Measurements from ENCODE around the gene FOXRED1.
"Not testable (repeated sequence)": the region's sequence is repeated elsewhere in the genome, so short reads cannot be mapped to it uniquely, and the experiment has no call there.

FOXRED1 gene

DNA sequence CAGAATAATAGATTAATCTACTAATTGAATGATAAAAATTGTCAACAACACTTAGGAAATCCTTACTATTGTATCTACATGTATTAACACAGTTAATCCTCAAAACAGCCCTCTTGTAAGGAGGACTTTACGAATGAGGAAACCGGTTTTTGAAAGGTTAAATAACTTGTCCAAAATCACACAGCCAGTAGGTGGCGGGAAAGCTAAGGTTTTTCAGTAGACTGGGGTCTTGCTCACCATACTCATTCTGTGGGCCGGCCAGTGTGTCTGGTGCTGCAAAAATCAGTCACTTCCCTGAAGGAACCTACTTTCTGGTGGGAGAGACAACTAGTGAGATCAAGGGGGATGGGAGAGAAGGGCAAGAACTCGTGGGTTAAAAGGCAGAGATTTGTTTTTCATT is 38.8 kb downstream of the FOXRED1 start:
- Mint-ChIP-seq H3K9me3 (no peaks in the 10 kb centered on the region), H3K4me1 (peaks cover 51% of the 10 kb centered on the region), H3K36me3 (ENCODE audit: insufficient read depth) (peaks cover 20% of the 10 kb centered on the region), H3K27me3 (no peaks in the 10 kb centered on the region), H3K4me3 (no peak overlapping the region), H3K27ac (ENCODE audit: low read depth) (peak overlapping the region; percentile 39)
- ATAC-seq (replicated peaks; ENCODE audit: extremely low read depth, poor library complexity, severe bottlenecking) (no peak), DNase-seq (ENCODE audit: low spot score in 2 of 2) (no peak)

DNA sequence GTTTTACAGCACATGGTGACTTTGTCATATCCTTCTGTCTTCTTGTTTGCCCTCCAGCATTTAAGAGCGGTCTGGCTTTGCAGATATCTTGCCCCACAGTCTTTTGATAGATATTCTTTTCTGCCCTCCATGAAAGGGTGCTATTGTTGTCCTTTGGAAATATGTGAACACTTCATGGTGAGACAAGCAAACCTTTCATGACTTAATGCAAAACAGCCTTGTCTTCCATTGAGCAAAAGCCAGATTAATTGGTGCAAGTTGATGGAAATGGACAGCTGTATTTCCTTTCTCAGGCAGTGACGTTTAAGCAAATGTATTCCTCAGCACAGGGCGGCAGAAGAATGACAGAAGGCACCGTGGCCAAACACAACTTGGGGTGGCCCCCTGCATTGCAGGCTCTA is 39.3 kb downstream of the FOXRED1 start:
- Mint-ChIP-seq H3K27ac (ENCODE audit: low read depth) (peak overlapping the region; percentile 39), H3K4me3 (no peak overlapping the region), H3K9me3 (no peaks in the 10 kb centered on the region), H3K4me1 (peaks cover 56% of the 10 kb centered on the region), H3K27me3 (no peaks in the 10 kb centered on the region), H3K36me3 (ENCODE audit: insufficient read depth) (peaks cover 20% of the 10 kb centered on the region)
- no peak for DNase-seq (ENCODE audit: low spot score in 2 of 2)
- ATAC-seq (replicated peaks; ENCODE audit: extremely low read depth, poor library complexity, severe bottlenecking), result no peak

DNA sequence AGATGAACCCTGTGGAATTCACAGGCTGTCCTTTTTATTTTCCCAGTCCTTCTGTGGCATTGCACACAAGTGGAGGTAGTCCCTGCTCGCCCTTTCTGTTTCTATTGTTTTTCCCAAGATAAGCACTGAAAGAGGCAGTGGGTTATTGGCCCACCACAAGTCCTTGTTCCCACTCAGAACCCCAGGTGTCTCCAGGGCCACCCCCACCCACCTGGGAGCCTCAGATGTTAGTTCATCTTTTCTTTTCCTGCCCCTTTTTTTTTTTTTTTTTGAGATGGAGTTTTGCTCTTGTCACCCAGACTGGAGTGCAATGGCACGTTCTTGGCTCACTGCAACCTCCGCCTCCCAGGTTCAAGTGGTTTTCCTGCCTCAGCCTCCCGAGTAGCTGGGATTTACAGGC is 39.8 kb downstream of the FOXRED1 start:
- Mint-ChIP-seq H3K36me3 (ENCODE audit: insufficient read depth) (peaks cover 20% of the 10 kb centered on the region), H3K27ac (ENCODE audit: low read depth) (peak overlapping the region; percentile 41), H3K4me1 (peaks cover 59% of the 10 kb centered on the region)
- ATAC-seq (replicated peaks; ENCODE audit: extremely low read depth, poor library complexity, severe bottlenecking); DNase-seq (ENCODE audit: low spot score in 2 of 2); H3K9me3 Mint-ChIP-seq; H3K27me3 Mint-ChIP-seq; H3K4me3 Mint-ChIP-seq: not testable (repeated sequence)

DNA sequence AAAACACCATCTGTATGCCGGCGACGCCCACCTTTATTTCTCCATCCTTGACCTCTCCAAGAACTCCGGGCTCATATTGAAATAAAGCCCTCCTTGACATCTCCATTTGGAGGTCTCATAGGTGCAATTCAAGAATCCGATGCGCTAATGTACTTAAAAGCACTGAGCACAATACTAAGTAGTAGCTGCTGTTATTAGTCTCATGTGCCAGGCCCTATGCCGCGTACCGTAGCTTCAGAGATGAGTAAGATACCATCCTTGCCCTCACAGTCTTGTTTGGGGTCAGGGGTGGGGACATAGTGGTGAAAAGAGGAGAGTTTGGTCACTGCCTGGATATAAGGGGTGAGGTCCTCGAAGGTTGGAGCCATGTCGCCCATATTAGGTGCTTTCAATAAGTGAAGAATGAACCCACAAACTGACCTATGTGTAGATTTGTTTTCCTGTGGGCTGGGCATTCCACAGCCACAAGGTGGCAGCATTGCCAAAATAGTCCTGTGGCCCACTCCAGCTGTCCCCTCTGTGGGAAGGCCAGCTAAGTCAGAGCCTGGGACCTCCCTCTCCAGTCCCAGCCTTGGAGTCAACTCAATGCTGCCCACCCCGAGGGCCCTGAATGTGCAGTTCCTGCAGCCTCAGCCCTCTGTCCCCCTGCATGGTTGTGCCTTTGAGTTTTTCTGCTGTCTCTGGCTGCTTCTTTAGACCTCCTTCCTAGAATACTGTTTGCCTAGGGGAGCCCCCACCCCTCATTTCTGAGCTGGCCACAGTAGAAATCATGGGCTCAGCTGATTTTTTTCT is 41.4 kb downstream of the FOXRED1 start:
- Mint-ChIP-seq H3K27ac (ENCODE audit: low read depth) (peak overlapping the region; percentile 27), H3K9me3 (no peaks in the 10 kb centered on the region), H3K4me3 (no peak overlapping the region), H3K36me3 (ENCODE audit: insufficient read depth) (peaks cover 21% of the 10 kb centered on the region), H3K27me3 (no peaks in the 10 kb centered on the region), H3K4me1 (peaks cover 47% of the 10 kb centered on the region)
- DNase-seq (ENCODE audit: low spot score in 2 of 2) (peak in 1 of 2 donors; percentile 36), ATAC-seq (replicated peaks; ENCODE audit: extremely low read depth, poor library complexity, severe bottlenecking) (peak; percentile 66)

DNA sequence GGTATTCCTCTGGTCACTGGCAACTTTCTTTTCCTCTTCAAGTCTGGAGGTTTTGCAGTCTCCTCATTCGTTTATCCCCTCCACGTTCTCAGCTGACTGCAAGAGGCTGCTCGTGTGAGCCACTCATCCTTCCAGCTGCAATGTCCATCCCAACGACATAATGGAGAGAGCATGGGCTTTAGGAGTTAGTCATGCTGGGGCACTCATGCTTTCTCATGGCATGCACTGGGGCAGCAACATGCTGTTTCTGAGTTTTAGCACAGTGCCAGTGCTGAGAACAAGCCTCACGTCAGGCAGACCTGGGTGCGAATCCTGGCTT is 42.0 kb downstream of the FOXRED1 start:
- H3K9me3 Mint-ChIP-seq, result no peaks in the 10 kb centered on the region
- DNase-seq (ENCODE audit: low spot score in 2 of 2), result no peak
- peak overlapping the region; percentile 27 for H3K27ac Mint-ChIP-seq (ENCODE audit: low read depth)
- H3K27me3 Mint-ChIP-seq, result no peaks in the 10 kb centered on the region
- H3K4me3 Mint-ChIP-seq, result no peak overlapping the region
- H3K4me1 Mint-ChIP-seq, result peaks cover 42% of the 10 kb centered on the region
- peaks cover 22% of the 10 kb centered on the region for H3K36me3 Mint-ChIP-seq (ENCODE audit: insufficient read depth)
- ATAC-seq (replicated peaks; ENCODE audit: extremely low read depth, poor library complexity, severe bottlenecking), result no peak

DNA sequence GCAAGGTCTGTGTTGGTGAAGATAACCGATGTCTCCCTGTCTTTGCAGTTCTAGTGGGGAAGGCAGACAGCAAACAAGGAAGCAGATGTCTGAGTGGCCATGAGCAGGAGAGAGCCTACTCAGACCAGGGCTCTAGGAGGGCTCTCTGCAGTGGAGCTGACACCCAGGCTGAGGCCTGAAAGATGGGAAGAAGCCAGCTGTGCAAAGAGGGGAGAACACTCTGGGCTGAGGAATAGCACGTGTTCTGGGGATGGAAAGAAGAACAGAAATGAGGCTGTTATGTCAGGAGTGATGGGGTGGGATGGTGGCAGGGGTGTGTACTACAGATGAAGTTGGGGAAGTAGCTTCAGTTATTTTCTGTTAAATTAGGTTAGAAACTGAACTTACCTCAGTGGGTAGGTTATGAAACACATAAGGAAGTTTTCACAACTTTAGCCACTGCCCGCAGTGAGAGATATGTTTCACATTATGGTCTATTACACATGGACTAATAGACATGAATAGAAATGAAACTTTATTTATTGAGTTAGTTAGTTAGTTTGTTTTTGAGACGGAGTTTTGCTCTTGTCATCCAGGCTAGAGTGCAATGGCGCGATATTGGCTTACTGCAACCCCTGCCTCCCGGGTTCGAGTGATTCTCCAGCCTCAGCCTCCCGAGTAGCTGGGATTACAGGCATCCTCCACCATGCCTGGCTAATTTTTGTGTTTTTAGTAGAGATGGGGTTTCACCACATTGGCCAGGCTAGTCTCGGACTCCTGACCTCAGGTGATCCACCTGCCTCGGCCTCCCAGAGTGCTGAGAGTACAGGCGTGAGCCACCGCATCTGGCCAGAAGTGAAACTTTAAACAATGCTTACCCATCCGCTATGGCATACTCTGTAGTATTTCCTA is 42.7 kb downstream of the FOXRED1 start:
- DNase-seq (ENCODE audit: low spot score in 2 of 2) (no peak), ATAC-seq (replicated peaks; ENCODE audit: extremely low read depth, poor library complexity, severe bottlenecking) (no peak)
- no peaks in the 10 kb centered on the region for H3K9me3 Mint-ChIP-seq
- H3K4me1 Mint-ChIP-seq, result peaks cover 44% of the 10 kb centered on the region
- no peak overlapping the region for H3K4me3 Mint-ChIP-seq
- H3K36me3 Mint-ChIP-seq (ENCODE audit: insufficient read depth), result peaks cover 24% of the 10 kb centered on the region
- H3K27me3 Mint-ChIP-seq, result no peaks in the 10 kb centered on the region
- peak overlapping the region; percentile 27 for H3K27ac Mint-ChIP-seq (ENCODE audit: low read depth)

DNA sequence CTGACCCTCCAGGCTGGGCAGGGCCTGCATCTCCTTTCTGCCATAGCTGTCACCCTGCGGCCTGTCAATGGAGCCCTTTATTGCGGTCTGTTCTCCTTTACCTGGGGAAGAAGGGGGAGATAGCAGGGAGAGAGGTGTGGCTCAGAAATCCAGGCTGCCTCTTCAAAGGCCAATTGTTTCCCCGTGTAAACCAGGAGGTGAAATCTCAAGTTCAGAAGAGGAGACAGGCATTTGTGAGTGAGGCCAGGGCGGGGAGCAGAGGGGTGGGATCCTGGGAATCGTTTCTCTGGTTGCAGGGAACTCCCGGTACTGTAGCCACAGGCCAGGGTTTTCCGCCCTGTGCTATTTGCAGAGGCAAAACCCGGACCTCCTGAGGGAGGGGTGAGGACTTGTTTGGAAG is 44.0 kb downstream of the FOXRED1 start:
- Mint-ChIP-seq H3K9me3 (no peaks in the 10 kb centered on the region), H3K27ac (ENCODE audit: low read depth) (no peak overlapping the region), H3K27me3 (no peaks in the 10 kb centered on the region), H3K4me1 (peaks cover 48% of the 10 kb centered on the region), H3K36me3 (ENCODE audit: insufficient read depth) (peaks cover 25% of the 10 kb centered on the region), H3K4me3 (no peak overlapping the region)
- DNase-seq (ENCODE audit: low spot score in 2 of 2), result no peak
- no peak for ATAC-seq (replicated peaks; ENCODE audit: extremely low read depth, poor library complexity, severe bottlenecking)

DNA sequence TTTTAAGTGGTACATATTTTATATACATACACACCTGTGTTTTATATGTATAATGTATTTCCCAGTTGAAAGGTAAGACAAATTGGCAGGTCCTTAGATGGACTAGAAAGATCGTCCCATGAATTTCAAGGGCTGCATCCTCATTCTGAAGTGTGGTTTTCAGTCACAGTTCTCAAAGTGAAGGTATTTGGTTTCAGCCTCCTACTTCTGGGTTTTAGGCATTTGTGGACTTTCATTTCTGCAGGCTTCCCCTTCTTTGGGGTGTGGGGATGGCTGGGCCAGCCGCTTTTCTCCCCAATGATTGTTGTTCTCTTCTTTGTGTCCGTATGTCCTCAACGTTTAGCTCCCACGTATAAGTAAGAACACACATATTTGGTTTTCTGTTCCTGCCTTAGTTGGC is 44.9 kb downstream of the FOXRED1 start:
- Mint-ChIP-seq H3K4me1 (peaks cover 55% of the 10 kb centered on the region), H3K4me3 (no peak overlapping the region), H3K36me3 (ENCODE audit: insufficient read depth) (peaks cover 25% of the 10 kb centered on the region)

DNA sequence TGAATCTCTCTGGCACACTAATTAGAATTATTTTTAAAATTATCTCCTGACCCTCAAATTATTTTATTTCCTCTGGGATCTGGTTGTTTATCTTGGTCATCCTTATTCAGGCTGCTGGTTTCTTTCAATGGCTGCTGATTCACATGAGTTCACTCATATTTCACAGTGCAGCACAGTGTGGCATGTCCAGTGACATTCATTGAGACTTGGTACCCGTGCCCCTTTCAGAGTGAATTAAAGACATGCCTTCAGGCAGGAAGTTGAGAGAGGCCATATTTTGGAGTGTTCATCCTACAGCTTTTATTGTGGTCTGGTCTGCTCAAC is 48.4 kb downstream of the FOXRED1 start:
- H3K4me3 Mint-ChIP-seq, result peak overlapping the region; percentile 66
- peak overlapping the region; percentile 89 for H3K27ac Mint-ChIP-seq (ENCODE audit: low read depth)
- no peak for DNase-seq (ENCODE audit: low spot score in 2 of 2)
- no peak for ATAC-seq (replicated peaks; ENCODE audit: extremely low read depth, poor library complexity, severe bottlenecking)
- H3K9me3 Mint-ChIP-seq, result no peaks in the 10 kb centered on the region
- H3K36me3 Mint-ChIP-seq (ENCODE audit: insufficient read depth), result peaks cover 24% of the 10 kb centered on the region
- no peaks in the 10 kb centered on the region for H3K27me3 Mint-ChIP-seq
- H3K4me1 Mint-ChIP-seq, result peaks cover 57% of the 10 kb centered on the region

More for the DNA sequence above, 44.9 kb downstream of the FOXRED1 start:
- no peak for DNase-seq (ENCODE audit: low spot score in 2 of 2)
- Mint-ChIP-seq H3K27me3 (no peaks in the 10 kb centered on the region), H3K9me3 (no peaks in the 10 kb centered on the region), H3K27ac (ENCODE audit: low read depth) (no peak overlapping the region)
- ATAC-seq (replicated peaks; ENCODE audit: extremely low read depth, poor library complexity, severe bottlenecking), result no peak

DNA sequence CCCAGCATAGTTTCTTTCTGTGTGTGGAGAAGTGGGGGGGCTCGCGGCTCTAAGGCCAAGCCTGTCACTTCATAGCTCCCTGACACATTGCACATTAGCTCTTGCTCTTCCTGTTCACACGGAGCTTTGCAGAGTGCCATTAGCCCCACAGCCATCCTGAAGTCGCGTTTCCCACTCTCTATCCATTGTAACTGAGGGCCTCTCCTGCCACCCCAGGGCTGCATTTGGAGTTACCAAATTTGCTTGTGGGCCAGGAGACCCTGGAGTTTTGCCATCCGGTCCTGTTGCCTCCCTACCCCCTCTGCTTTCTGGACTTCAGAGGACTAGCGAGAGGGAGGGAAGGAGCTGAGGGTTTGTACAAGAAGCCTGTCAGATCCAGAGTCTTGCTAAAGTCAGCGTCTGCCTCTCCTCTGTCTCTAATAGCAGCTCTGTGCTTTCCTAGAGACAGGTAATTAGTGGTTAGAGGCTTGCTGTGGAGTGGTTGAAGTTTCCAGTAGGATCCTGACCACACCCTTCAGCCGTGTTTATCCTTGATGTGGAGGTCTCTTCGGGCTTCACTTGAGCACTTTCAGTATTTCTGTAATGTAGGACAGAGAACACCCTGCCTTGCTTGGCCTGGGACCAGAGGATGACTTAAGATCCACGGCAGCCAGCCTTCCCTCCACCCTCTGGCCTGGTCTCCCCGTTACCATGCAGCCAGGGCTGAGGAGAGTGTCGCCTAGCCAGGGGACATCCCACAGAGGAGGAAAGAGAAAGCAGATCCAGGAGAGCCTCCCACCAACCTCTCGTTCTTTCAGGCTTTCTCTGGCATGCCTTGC is 49.0 kb downstream of the FOXRED1 start:
- DNase-seq (ENCODE audit: low spot score in 2 of 2), result no peak
- peak; percentile 65 for ATAC-seq (replicated peaks; ENCODE audit: extremely low read depth, poor library complexity, severe bottlenecking)
- peak overlapping the region; percentile 89 for H3K27ac Mint-ChIP-seq (ENCODE audit: low read depth)

DNA sequence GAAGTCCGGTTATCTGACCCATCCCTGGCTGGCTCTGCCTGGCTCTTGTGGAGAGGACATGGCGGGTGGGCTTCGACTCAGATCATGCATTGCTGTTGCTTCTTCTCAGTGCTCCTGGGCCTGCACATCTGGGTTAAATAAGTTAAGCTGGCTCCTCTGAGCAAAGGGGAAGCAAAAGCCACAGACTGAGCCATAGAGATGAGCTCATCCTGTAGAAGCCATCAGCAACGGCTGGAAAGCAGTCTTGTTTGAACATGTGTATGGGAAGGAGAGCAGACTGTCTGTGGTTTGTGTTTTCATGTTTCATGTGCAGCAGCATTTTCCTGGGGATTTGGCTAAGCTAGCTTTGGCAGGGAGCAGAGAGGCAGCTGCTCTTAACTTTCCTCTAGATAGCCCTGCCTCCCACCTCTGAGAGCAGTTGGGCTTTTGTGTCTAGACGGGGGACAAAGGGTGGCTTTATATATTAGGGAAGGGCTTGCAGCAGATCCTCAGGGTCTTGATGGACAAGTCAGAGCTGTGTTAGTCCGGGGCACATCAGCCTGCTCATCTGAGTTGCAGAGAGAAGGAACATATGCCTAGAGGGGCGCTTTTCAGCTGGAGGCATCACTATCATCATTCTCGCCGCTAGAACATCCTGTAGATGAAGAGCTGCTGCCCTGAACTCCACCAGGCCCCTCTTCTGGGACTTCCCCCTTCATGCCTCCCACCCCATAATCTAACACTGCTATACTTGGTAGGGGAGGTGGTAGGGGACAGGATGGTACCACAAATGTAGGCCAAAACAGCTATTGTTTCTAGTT is 49.8 kb downstream of the FOXRED1 start:
- DNase-seq (ENCODE audit: low spot score in 2 of 2) (no peak), ATAC-seq (replicated peaks; ENCODE audit: extremely low read depth, poor library complexity, severe bottlenecking) (peak; percentile 73)
- H3K9me3 Mint-ChIP-seq, result no peaks in the 10 kb centered on the region
- H3K27ac Mint-ChIP-seq (ENCODE audit: low read depth), result peak overlapping the region; percentile 89
- peak overlapping the region; percentile 66 for H3K4me3 Mint-ChIP-seq
- no peaks in the 10 kb centered on the region for H3K27me3 Mint-ChIP-seq
- peaks cover 48% of the 10 kb centered on the region for H3K4me1 Mint-ChIP-seq
- H3K36me3 Mint-ChIP-seq (ENCODE audit: insufficient read depth), result peaks cover 26% of the 10 kb centered on the region

More for the DNA sequence above, 49.0 kb downstream of the FOXRED1 start:
- H3K9me3 Mint-ChIP-seq, result no peaks in the 10 kb centered on the region
- no peaks in the 10 kb centered on the region for H3K27me3 Mint-ChIP-seq
- peak overlapping the region; percentile 66 for H3K4me3 Mint-ChIP-seq
- peaks cover 54% of the 10 kb centered on the region for H3K4me1 Mint-ChIP-seq
- peaks cover 26% of the 10 kb centered on the region for H3K36me3 Mint-ChIP-seq (ENCODE audit: insufficient read depth)

DNA sequence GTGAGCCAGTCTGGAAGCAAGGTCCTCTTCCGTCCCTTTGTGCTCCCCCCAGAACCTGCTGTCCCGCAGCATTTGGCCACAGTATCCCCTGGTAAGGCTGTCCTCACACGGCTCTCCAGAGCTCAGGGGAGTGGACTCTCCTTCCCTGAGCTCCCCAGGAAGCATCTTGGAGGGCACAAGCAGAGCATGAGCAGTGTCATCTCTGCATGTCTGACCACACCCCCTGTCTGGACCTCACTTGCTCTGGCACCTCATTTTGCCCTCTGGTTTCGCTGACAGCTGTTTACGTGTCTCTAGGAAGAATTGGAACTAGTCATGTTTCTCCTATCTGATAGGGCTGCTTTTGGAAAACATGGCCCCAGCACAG is 50.4 kb downstream of the FOXRED1 start:
- H3K4me1 Mint-ChIP-seq, result peaks cover 48% of the 10 kb centered on the region
- DNase-seq (ENCODE audit: low spot score in 2 of 2) (no peak), ATAC-seq (replicated peaks; ENCODE audit: extremely low read depth, poor library complexity, severe bottlenecking) (no peak)
- H3K27me3 Mint-ChIP-seq, result no peaks in the 10 kb centered on the region
- H3K4me3 Mint-ChIP-seq, result peak overlapping the region; percentile 66
- H3K36me3 Mint-ChIP-seq (ENCODE audit: insufficient read depth), result peaks cover 23% of the 10 kb centered on the region
- H3K9me3 Mint-ChIP-seq, result no peaks in the 10 kb centered on the region
- peak overlapping the region; percentile 89 for H3K27ac Mint-ChIP-seq (ENCODE audit: low read depth)
